Measurements from ENCODE around the gene NEDD4.
"Not testable (repeated sequence)": the region's sequence is repeated elsewhere in the genome, so short reads cannot be mapped to it uniquely, and the experiment has no call there.

The NEDD4 gene

GRCh38 chr15:55993111-55993803 is at the start of gene NEDD4:
NEDD4 (minus strand) TSS chr15:55993612; CDS start chr15:55993555, 57 bp downstream.
- peak; percentile 86 to 87 for ATAC-seq

DNA sequence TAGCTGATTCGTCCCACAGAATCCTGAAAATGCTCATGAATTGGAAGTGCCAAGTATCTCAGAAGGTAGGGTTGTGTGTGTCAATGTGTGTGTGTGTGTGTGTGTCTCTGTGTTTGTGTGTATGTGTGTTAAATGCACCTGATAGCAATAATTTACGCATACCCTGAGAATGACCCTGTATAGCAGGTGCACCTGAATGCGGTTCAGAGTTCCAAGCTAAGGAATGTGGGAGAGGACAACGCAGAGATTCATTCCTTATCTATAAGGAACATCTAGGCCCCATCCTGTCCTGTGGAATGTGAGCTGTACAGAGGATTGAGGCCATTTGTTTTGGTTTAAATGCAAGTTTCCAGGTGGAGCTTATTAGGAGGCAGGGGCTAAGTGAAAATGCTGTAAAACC is 49.1 kb upstream of the NEDD4 start:
- ATAC-seq = no peak

GRCh38 chr15:56042031-56042430 is 48.6 kb upstream of the NEDD4 start:
- ATAC-seq = no peak

- peak in 1 of 2 donors; percentile 22 for ATAC-seq
Measured at GRCh38 chr15:56040081-56041035, 46.9 kb upstream of the NEDD4 start.

- ATAC-seq = no peak
Measured at GRCh38 chr15:56038707-56039106, 45.3 kb upstream of the NEDD4 start.

DNA sequence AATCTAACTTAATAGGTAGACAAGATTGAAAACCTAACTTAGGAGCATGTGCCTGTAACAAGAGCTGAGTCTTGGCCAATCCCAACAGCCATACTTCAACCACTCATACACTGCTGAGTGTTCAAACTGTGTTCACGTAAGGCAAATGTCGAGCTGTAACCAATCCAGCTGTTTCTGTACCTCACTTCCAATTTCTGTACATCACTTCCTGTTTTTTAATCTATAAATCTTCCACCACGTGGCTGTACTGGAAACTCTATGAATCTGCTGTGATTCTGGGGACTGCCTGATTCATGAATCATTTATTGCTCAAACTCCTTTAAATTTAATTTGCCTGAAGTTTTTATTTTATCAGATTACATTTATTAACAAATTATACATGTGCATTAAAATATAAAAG is 44.6 kb upstream of the NEDD4 start:
- ATAC-seq = peak; percentile 77 to 80

DNA sequence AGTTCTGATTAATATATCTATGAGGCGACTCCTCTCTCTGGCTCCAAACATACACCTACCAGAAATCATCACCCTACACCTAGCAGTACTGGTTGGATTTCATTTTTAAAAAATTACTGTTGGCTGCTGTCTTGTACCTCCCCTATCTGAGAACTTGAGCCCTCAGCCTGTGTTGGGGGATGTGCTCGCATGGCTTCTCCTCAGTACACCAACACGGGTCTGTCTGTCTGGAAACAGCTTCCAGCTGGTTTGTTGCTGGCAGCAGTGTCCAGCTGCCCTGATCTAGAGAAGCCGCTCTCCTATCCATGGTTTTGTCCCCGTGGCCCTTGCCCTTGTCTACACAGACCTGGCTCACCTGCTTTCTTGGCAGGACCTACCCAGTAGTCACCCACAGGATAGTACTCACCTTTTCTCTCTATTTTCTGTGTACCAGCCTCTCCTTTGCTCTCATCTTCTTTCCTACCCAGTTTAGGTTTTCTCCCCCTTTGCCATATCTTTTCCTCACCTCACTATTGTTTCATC is 43.2 kb upstream of the NEDD4 start:
- ATAC-seq = no peak

DNA sequence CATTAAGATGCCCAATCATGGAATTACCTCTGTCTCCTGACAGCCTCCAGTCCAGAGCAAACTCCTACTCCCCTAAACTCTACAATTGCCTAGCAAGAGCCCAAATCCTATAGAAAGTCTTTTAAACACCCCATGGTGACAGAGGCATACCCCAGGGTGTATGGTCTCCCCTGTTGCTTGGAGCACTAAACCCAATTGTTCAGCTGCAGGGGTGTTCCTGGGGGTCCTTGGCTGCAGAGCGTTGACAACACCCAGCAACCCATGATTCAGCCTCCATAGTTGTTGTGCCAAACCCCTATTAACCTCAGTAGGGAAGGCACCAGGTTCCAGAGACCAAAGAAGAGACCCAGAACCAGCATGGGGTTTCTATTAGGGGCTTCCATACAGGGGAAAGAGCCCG is 41.8 kb upstream of the NEDD4 start:
- no peak for ATAC-seq

DNA sequence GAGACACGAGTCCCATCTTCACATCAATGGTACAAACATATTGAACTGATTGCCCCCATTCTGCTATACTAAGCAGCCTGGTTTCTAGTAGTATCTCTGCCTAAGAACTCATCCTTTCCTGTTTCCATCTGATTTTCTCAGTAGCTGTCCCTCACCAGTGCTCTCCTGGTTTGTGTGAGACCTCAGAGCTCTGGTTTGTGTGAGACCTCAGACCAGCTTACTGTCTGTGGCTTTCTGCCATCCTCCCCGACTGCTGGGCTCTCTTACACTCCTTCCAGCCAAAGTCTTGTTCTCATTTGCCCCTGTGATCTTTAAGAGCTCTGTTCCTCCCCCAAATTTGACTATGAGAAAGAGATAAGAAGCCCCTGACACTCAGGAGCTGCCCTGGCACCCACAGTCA is 41.1 kb upstream of the NEDD4 start:
- no peak for ATAC-seq

- no peak for ATAC-seq
Measured at GRCh38 chr15:56032373-56032772, 39.0 kb upstream of the NEDD4 start.

- ATAC-seq = no peak
Measured at GRCh38 chr15:56031836-56032235, 38.4 kb upstream of the NEDD4 start.

- ATAC-seq = no peak
Measured at GRCh38 chr15:56031402-56031801, 38.0 kb upstream of the NEDD4 start.

DNA sequence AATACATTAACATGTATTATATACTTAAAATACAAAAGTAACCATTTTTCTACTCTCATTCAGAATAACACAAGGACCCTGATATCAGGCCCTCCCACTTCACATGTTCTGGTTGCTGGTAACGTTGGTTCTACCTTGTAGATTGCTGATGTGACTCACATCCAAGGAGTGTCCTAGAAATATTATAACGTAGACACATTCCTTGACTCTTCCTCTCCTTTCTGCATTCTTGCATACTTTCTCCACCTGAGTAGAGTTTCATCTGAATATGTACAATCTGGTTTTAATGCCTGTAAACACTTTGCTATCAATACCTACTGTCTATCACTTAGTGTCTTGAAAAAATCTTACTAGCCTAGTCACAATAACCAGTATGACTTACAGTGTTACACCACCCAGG is 35.0 kb upstream of the NEDD4 start:
- ATAC-seq = no peak

DNA sequence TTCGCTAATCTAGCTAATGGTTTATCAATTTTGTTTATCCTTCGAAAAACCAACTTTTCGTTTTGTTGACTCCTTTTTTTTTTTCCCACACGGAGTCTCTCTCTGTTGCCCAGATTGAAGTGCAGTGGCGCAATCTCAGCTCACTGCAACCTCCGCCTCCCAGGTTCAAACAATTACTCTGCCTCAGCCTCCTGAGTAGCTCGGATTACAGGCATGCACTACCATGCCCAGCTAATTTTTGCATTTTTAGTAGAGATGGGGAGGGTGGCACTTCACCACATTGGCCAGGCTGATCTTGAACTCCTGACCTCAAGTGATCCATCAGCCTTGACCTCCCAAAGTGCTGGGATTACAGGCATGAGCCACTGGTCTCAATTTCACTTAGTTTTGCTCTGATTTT is 29.7 kb upstream of the NEDD4 start:
- not testable (repeated sequence) for ATAC-seq

DNA sequence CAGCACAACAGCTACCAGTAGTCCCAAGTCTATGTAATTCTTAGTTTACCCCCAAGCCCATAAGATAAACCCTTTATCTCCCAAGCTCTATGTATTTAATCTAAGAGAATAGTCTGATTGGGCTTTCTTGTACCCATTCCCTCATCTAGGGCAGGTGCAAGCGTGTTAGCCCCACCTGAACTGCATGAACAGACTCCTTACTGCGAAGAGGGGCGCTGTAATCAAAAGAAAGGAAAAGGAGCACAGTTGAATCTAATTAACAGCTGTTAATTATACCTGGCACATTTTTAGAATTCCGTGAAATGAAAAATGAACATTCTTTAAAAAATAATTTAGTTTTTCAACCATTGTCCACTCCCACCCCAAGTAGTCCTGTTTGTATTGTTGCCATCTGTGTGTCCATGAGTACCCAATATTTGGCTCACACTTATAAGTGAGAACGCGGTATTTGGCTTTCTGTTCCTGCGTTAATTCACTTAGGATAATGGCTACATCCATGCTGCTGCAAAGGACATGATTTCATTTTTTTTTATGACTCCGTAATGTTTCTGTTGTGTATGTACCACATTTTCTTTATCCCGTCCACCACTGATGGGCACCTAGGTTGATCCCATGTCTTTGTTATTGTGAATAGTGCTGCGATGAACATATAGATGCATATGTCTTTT is 26.5 kb upstream of the NEDD4 start:
- no peak for ATAC-seq

GRCh38 chr15:56019060-56019793 is 25.8 kb upstream of the NEDD4 start:
- ATAC-seq = no peak

DNA sequence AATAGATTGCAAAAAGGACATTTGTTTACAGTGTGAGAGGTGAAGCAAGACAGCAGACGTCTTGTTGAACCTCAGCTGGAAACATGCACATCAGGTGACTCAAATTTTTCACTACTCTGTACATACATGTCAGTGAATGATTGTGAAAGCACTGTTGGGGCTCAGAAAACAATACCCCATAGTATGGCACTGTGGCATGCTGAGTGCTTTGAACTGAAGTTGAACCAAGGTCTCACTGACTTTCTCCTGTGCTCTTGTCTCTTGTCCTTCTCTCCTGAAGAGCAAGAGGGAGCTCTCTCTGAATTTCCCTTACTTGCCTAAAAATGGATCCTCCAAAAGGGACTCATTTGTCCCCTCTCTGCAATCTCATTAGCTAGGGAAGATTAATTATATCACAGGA is 24.5 kb upstream of the NEDD4 start:
- ATAC-seq = no peak

DNA sequence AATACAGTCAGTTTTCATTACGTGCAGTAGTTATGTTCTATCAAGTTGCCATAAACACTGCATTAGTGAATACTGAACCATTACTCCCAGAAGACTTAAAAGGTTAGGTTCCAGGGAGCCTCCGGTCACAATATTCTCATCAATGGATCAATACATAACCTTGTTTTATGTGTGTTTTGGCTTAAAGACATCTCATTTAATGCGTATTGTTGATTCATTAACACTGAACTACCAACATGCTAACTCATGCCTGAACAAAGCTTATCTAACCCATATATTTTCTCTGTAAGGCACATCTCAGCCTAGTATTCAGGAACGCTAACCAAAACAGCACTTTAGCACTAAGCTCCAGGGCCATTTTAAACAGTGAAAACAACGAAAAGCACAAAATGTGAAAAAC is 24.1 kb upstream of the NEDD4 start:
- no peak for ATAC-seq

- ATAC-seq = no peak
Measured at GRCh38 chr15:56016281-56016680, 22.9 kb upstream of the NEDD4 start.

GRCh38 chr15:56014677-56015076 is 21.3 kb upstream of the NEDD4 start:
- ATAC-seq = no peak

GRCh38 chr15:56007053-56007452 is 13.6 kb upstream of the NEDD4 start:
- ATAC-seq = not testable (repeated sequence)

- ATAC-seq = not testable (repeated sequence)
Measured at GRCh38 chr15:56006371-56006770, 13.0 kb upstream of the NEDD4 start.
